Epidermal melanocyte (primary cell): Measurements from ENCODE around the gene LDLRAD3.
A peak's percentile ranks its signal among the peaks of the same experiment; 100 is the strongest.

Experiments used
- DNase-seq: peaks from one replicate; pipeline ENCODE4 v3.0.0; 2011; ENCODE audit warnings: low spot score; ENCODE audit not compliant: insufficient read length

Gene LDLRAD3

GRCh38 chr11:36015799-36016198, 71.9 kb downstream of the LDLRAD3 start:
- DNase-seq = no peak

- no peak for DNase-seq
These were observed 72.4 kb downstream of the LDLRAD3 start for GRCh38 chr11:36016263-36016662.

GRCh38 chr11:36016709-36017108, 72.8 kb downstream of the LDLRAD3 start:
- DNase-seq = no peak

GRCh38 chr11:36019005-36019596, 75.2 kb downstream of the LDLRAD3 start:
- no peak for DNase-seq

GRCh38 chr11:36019722-36020121, 75.9 kb downstream of the LDLRAD3 start:
- DNase-seq = no peak

- DNase-seq = no peak
These were observed 79.0 kb downstream of the LDLRAD3 start for GRCh38 chr11:36022882-36023281.

GRCh38 chr11:36023922-36024321, 80.1 kb downstream of the LDLRAD3 start:
- DNase-seq = no peak

GRCh38 chr11:36024716-36025115, 80.9 kb downstream of the LDLRAD3 start:
- no peak for DNase-seq

GRCh38 chr11:36026315-36026968, 82.6 kb downstream of the LDLRAD3 start:
- DNase-seq = no peak

GRCh38 chr11:36027731-36028130, 83.9 kb downstream of the LDLRAD3 start:
- no peak for DNase-seq

- DNase-seq = no peak
These were observed 85.8 kb downstream of the LDLRAD3 start for GRCh38 chr11:36029616-36030015.

- peak; percentile 65 for DNase-seq
These were observed 86.9 kb downstream of the LDLRAD3 start for GRCh38 chr11:36030731-36031281.

GRCh38 chr11:36033082-36033751, 89.4 kb downstream of the LDLRAD3 start:
- DNase-seq = no peak

GRCh38 chr11:36033936-36034335, 90.1 kb downstream of the LDLRAD3 start:
- no peak for DNase-seq

GRCh38 chr11:36034551-36035331, 90.9 kb downstream of the LDLRAD3 start:
- DNase-seq = peak; percentile 63

GRCh38 chr11:36035454-36035853, 91.6 kb downstream of the LDLRAD3 start:
- DNase-seq = no peak

- DNase-seq = no peak
These were observed 92.1 kb downstream of the LDLRAD3 start for GRCh38 chr11:36035999-36036398.

- DNase-seq = no peak
These were observed 93.2 kb downstream of the LDLRAD3 start for GRCh38 chr11:36037031-36037430.

GRCh38 chr11:36038541-36038940, 94.7 kb downstream of the LDLRAD3 start:
- DNase-seq = no peak

- DNase-seq = no peak
These were observed 95.6 kb downstream of the LDLRAD3 start for GRCh38 chr11:36039471-36039870.

GRCh38 chr11:36041988-36042611, 98.2 kb downstream of the LDLRAD3 start:
- DNase-seq = no peak
